ENCODE data around the gene TMEM30B.
"Not testable (repeated sequence)": the region's sequence is repeated elsewhere in the genome, so short reads cannot be mapped to it uniquely, and the experiment has no call there.

The TMEM30B gene, protein sequence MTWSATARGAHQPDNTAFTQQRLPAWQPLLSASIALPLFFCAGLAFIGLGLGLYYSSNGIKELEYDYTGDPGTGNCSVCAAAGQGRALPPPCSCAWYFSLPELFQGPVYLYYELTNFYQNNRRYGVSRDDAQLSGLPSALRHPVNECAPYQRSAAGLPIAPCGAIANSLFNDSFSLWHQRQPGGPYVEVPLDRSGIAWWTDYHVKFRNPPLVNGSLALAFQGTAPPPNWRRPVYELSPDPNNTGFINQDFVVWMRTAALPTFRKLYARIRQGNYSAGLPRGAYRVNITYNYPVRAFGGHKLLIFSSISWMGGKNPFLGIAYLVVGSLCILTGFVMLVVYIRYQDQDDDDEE

GRCh38 chr14:61281186-61281947 lies at the start of gene TMEM30B:
Gene TMEM30B, minus strand, starts transcription at chr14:61281338. Its CDS starts 191 bp downstream, at chr14:61281147.
- DNase-seq, result peak; percentile 89

- DNase-seq, result no peak
Measured at GRCh38 chr14:61330511-61330910, 49.4 kb upstream of the TMEM30B start.

DNA sequence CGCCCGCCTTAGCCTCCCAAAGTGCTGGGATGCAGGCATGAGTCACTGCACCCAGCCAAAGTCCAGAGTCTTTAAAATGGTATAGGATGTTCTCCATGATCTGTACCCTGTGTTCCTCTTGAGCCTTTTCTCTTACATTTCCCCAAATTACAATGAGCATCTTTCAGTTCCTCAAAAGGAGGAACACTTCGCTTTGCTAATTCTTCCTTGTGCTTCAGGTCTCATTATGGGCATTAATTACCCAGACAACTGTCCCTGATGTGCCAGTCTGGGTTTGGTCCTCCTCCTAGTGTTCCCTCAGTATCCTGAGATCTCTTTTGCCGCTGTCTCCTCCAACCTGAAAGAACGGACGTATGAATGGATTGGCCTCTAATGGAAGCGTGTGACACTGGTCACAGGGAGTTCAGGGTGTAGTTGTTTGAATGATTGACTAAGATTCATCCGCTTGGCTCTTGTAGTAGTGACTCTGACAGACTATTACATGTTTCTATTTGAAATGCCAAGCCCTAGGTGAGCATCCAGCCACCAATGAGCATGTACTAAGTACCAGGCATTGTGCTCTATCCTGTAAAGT lies 48.4 kb upstream of the TMEM30B start:
- no peak for DNase-seq

GRCh38 chr14:61328626-61329262 lies 47.6 kb upstream of the TMEM30B start:
- DNase-seq, result no peak

- DNase-seq, result peak; percentile 64
Measured at GRCh38 chr14:61326847-61327246, 45.7 kb upstream of the TMEM30B start.

- no peak for DNase-seq
Measured at GRCh38 chr14:61326146-61326545, 45.0 kb upstream of the TMEM30B start.

DNA sequence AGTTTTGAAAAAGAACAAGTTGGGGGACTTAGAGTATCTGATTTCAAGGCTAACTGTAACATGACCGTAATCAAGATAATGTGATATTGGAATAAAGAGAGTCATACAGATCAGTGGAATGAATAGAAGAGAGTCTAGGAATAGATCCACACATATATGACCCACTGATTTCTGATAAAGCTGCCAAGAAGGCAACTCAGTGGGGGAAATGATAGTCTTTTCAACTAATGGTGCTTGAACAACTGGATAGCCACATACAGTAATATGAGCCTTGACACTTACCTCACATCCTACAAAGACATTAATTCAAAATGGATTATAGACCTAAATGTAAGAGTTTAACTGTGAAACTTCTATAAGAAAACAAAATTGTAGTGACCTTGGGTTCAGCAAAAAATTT lies 44.0 kb upstream of the TMEM30B start:
- peak; percentile 15 for DNase-seq

DNA sequence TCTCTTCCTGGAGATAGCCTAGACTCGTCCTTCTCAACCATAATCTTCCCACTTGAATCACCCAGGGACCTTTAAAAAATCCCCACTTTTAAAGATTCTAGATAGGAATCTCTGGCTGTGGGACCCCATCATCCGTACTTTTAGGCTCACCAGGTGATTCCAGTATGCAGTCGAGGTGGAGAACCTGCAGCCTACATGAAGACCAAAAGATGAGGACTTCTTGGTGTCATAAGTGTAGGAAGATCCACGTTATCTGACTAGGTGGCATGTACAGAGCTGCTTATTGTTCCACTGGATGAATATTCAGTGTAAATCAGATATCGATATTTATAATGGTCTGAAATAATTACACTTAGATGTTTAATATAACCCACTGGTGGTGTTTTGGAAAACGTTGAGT lies 42.8 kb upstream of the TMEM30B start:
- no peak for DNase-seq

DNA sequence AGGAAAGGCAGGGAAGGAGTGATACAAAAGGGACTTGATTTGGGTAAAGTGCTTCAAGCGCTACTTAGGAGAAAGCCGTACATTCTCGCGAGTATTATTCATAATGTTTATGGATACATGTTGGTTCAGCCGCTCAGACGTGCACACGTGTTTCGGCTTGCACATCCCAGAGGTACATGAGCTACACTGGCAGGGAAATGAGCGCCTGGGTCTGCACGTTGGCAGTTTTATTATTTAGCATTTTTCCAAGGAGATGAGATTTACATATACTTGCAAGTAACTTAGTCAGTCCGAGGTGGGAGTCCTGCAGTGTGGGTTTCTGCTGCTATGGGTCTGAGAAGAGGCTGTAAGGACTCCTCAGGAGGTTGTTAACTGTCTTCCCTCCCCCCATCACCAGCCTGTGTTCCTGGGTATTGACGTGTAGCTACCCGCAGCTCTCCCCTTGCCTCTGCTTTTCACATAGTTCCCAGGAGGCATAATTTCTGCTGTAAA lies 41.7 kb upstream of the TMEM30B start:
- peak; percentile 77 for DNase-seq

- DNase-seq, result peak; percentile 77
Measured at GRCh38 chr14:61322011-61322798, 41.1 kb upstream of the TMEM30B start.

GRCh38 chr14:61321385-61322010 lies 40.4 kb upstream of the TMEM30B start, which contains the start of gene PRKCH:
Gene PRKCH, plus strand, starts transcription at chr14:61321579. Its CDS starts 523 bp downstream, at chr14:61322102.
- DNase-seq, result peak; percentile 87

- DNase-seq, result peak; percentile 83
Measured at GRCh38 chr14:61320806-61321384, 39.8 kb upstream of the TMEM30B start.

GRCh38 chr14:61320170-61320569 lies 39.0 kb upstream of the TMEM30B start:
- DNase-seq, result not testable (repeated sequence)

GRCh38 chr14:61319706-61320105 lies 38.6 kb upstream of the TMEM30B start:
- DNase-seq, result no peak

DNA sequence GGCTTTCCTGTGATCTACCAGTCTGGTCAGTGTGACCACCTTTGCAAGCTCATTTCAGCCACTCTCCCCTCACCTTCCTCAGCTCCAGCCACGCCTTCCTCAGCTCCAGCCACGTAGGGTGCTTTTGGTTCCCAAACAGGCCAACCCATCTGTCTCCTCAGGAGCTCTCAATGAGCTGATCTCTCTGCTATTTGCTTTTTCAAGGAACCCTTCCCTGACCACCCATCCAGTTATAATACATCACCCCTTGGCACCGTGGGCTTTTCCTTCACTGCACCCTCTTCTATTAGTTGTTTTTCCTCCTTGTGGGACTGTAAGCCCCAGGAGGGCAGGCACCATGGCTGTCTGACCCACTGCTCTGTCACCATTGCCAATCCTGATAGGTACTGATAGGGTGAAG lies 37.9 kb upstream of the TMEM30B start:
- DNase-seq, result no peak

GRCh38 chr14:61315313-61315712 lies 34.2 kb upstream of the TMEM30B start:
- peak; percentile 29 for DNase-seq

DNA sequence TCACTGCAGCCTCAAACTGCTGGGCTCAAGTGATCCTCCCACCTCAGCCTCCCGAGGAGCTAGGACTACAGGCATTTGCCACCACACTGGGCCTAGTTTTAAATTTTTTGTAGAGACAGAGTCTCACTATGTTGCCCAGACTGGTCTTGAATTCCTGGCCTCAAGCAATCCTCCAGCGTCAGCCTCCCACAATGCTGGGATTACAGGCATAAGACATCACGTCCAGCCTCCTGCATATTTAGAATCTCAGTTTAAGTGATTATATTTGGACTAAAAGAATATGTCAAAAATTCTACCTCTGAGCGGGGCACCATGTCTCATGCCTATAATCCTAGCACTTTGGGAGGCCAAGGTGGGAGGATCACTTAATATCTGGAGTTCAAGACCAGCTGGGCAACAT lies 27.6 kb upstream of the TMEM30B start:
- not testable (repeated sequence) for DNase-seq

- no peak for DNase-seq
Measured at GRCh38 chr14:61308198-61308597, 27.1 kb upstream of the TMEM30B start.

- DNase-seq, result no peak
Measured at GRCh38 chr14:61304688-61305087, 23.6 kb upstream of the TMEM30B start.

- DNase-seq, result peak; percentile 34
Measured at GRCh38 chr14:61300754-61301153, 19.6 kb upstream of the TMEM30B start.

DNA sequence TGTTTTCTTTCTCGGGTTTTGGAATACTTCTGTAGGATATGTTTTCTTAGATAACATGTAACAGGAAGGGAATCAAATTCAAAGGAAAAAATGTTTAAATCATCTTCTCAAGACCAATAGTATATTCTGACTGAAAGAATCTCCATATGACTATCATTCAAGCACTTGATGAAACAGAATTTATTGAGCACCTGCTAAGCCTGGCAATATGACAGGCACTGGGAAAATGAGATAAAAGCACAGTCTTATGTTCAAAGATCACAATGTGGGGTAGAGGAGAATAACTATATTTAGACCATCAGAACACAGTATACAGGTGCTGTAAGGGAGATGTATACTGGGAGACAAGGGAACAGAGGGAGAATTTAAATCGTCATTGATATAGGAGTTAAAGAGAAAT lies 19.1 kb upstream of the TMEM30B start:
- DNase-seq, result no peak
